Kidney (tissue), 14 donors: ENCODE data around the gene CNOT6. TPM values are rescaled to one million over a fixed set of nuclear protein-coding genes. Genes with fewer than 3 reads are reported as not detected.
A peak's percentile ranks its signal among the peaks of the same experiment; 100 is the strongest.

Experiments used
- DNase-seq, 5 donors: peaks; one replicate each; pipeline ENCODE4 v3.0.0-alpha.2; 2013 to 2020
- FAIRE-seq: peaks from 2 replicates; lab custom pipeline; 2012; peaks lifted over from hg19 to GRCh38; lab: Jason Lieb, UNC
- H3K27ac ChIP-seq, 2 donors: one replicate each; pipeline ENCODE4 v1.7.0; 2013; ENCODE audit warnings: low read depth in 2 of 2, low read length in 2 of 2, inconsistent platforms in 1 of 2
- H3K27me3 ChIP-seq: one replicate; pipeline ENCODE4 v1.7.1; 2013; ENCODE audit warnings: low read length, inconsistent platforms; ENCODE audit not compliant: control insufficient read depth, insufficient read depth
- H3K36me3 ChIP-seq, 3 donors: one replicate each; pipeline versions ENCODE4 v1.7.0 to v1.7.1; 2013; ENCODE audit warnings: low read length in 3 of 3, control low read depth in 1 of 3, inconsistent platforms in 1 of 3; ENCODE audit not compliant: insufficient read depth in 3 of 3, control insufficient read depth in 2 of 3
- H3K4me1 ChIP-seq, 3 donors: one replicate each; pipeline versions ENCODE4 v1.7.0 to v1.7.1; 2013; ENCODE audit warnings: low read length in 3 of 3, inconsistent platforms in 1 of 3, low read depth in 1 of 3; ENCODE audit not compliant: control insufficient read depth in 2 of 3, insufficient read depth in 2 of 3
- H3K4me3 ChIP-seq, 3 donors: one replicate each; pipeline versions ENCODE4 v1.7.0 to v1.8.1; 2013; ENCODE audit warnings: low read length in 3 of 3, control low read depth in 1 of 3, inconsistent platforms in 1 of 3
- H3K9ac ChIP-seq, 3 donors: one replicate each; pipeline versions ENCODE4 v1.7.0 to v1.7.1; 2013; ENCODE audit warnings: low read length in 3 of 3, control low read depth in 1 of 3, inconsistent platforms in 1 of 3
- H3K9me3 ChIP-seq, 3 donors: one replicate each; pipeline versions ENCODE4 v1.7.0 to v1.7.1; 2013; ENCODE audit warnings: low read length in 3 of 3, control low read depth in 1 of 3, inconsistent platforms in 1 of 3; ENCODE audit not compliant: control insufficient read depth in 2 of 3, insufficient read depth in 1 of 3
- CTCF ChIP-seq: IDR thresholded peaks from 3 replicates; pipeline ENCODE4 v1.5.1; 2012; ENCODE audit warnings: mild to moderate bottlenecking, moderate library complexity, borderline replicate concordance; ENCODE audit not compliant: insufficient read depth; ENCODE audit errors: extremely low read depth
- intact Hi-C: fragments of 100-400 bp; cut with DNase I; formaldehyde crosslinking; loops from one replicate; pipeline ENCODE4 v1.11.1; 2022
- polyA plus RNA-seq: library from polyadenylated mRNA; stranded (reverse); fragments of 350-450 nt; fragmentation: Illumina TruSeq; extraction: RNeasy Lipid Tissue Mini Kit (QIAGEN cat#74804); gene quantifications from one replicate; pipeline ENCODE4 v1.2.3, GENCODE V29; 2014; ENCODE audit warnings: low read depth, low replicate concordance; ENCODE audit not compliant: insufficient read depth
- total RNA-seq: library from RNA; stranded (reverse); fragmentation: NEBNext Ultra II Directional; extraction: Animal tissue kit (Norgen Biotek cat#: 25700); gene quantifications from one replicate; pipeline ENCODE4 v1.2.1, GENCODE V29; 2021
- donor health status: control.
- donor health status: control.
- donor health status: control.
- donor health status: control.
- donor health status: control.
- donor health status: DM: yes; HTN: yes; CAD: no.
- donor health status: Normal renal cell carcinoma (clear cell type).

The CNOT6 gene
- total and polyA plus RNA-seq, 2 donors from 2014 or later = 5.9 to 25.7 TPM

GRCh38 chr5:180484813-180485212 lies 9.4 kb upstream of the CNOT6 start:
- H3K27ac ChIP-seq = no peak overlapping the region

GRCh38 chr5:180486636-180487149 lies 7.5 kb upstream of the CNOT6 start:
- H3K27me3 ChIP-seq = no peaks in the 10 kb centered on the region
- intact Hi-C loops = no loop called here
- no peak for FAIRE-seq
- H3K27ac ChIP-seq = no peak overlapping the region
- no peaks in the 10 kb centered on the region for H3K4me1 ChIP-seq
- TF ChIP-seq CTCF = no peak
- no peak overlapping the region for H3K9ac ChIP-seq
- no peak for DNase-seq
- no peaks in the 10 kb centered on the region for H3K9me3 ChIP-seq
- H3K4me3 ChIP-seq = no peak overlapping the region
- H3K36me3 ChIP-seq = no peaks in the 10 kb centered on the region

More at GRCh38 chr5:180484813-180485212, 9.4 kb upstream of the CNOT6 start:
- FAIRE-seq (no peak), DNase-seq (no peak)
- intact Hi-C loops = no loop called here
- H3K9ac ChIP-seq = no peak overlapping the region
- H3K4me3 ChIP-seq = no peak overlapping the region
- H3K27me3 ChIP-seq = no peaks in the 10 kb centered on the region
- no peak for TF ChIP-seq CTCF
- no peaks in the 10 kb centered on the region for H3K36me3 ChIP-seq
- H3K9me3 ChIP-seq = no peaks in the 10 kb centered on the region
- H3K4me1 ChIP-seq = no peaks in the 10 kb centered on the region

- no peak for DNase-seq
- intact Hi-C loops = no loop called here
- no peak for TF ChIP-seq CTCF
- H3K36me3 ChIP-seq = no peaks in the 10 kb centered on the region
- no peak overlapping the region for H3K9ac ChIP-seq
- no peak for FAIRE-seq
- no peaks in the 10 kb centered on the region for H3K9me3 ChIP-seq
- H3K27me3 ChIP-seq = no peaks in the 10 kb centered on the region
- H3K27ac ChIP-seq = no peak overlapping the region
- H3K4me1 ChIP-seq = no peaks in the 10 kb centered on the region
- H3K4me3 ChIP-seq = no peak overlapping the region
These were observed 6.6 kb upstream of the CNOT6 start for GRCh38 chr5:180487556-180487955.

GRCh38 chr5:180491496-180491895 lies 2.7 kb upstream of the CNOT6 start:
- Histone ChIP-seq H3K36me3 (no peaks in the 10 kb centered on the region), H3K27me3 (no peaks in the 10 kb centered on the region), H3K27ac (no peak overlapping the region), H3K9me3 (no peaks in the 10 kb centered on the region), H3K9ac (no peak overlapping the region), H3K4me1 (peaks cover 0 to 7% (median 0%) of the 10 kb centered on the region in 3 donors), H3K4me3 (no peak overlapping the region)
- peak in 4 of 5 donors; percentile 62 to 76 (median 71) for DNase-seq
- no peak for FAIRE-seq
- intact Hi-C loops = no loop called here
- no peak for TF ChIP-seq CTCF
